Caco-2 (cell line): ENCODE measurements around the gene PPP1R3G. TPM values are rescaled to one million over a fixed set of nuclear protein-coding genes. Genes with fewer than 3 reads are reported as not detected.
A peak's percentile ranks its signal among the peaks of the same experiment; 100 is the strongest.

Experiments
- BruUV-seq: library from RNA; stranded (reverse); fragments of 400-500 nt; replicated peaks from 2 replicates; lab custom pipeline; 2021; lab: Mats Ljungman, UMichigan
- CTCF ChIA-PET: fragments of 300-600 bp; sonication (Branson Sonifier 250); formaldehyde crosslinking; loops from one replicate; lab custom pipeline; 2022; ENCODE audit warnings: antibody characterized with exemption; lab: Charles Lee
- POLR2A ChIA-PET: fragments of 300-600 bp; sonication (Branson Sonifier 250); formaldehyde crosslinking; loops from one replicate; lab custom pipeline; 2022; ENCODE audit warnings: antibody characterized with exemption; lab: Charles Lee
- DNase-seq, 2 experiments: peaks; one replicate each; pipeline versions ENCODE4 v3.0.0 to v3.0.0-alpha.2; 2020 to 2022
- H3K27me3 ChIP-seq: replicated peaks from 2 replicates; pipeline ENCODE4 v1.6.0; 2011; ENCODE audit warnings: low read length; ENCODE audit not compliant: control insufficient read depth, insufficient read depth
- H3K36me3 ChIP-seq: 2 replicates; pipeline ENCODE4 v1.5.1; 2011; ENCODE audit warnings: low read length; ENCODE audit not compliant: control insufficient read depth, insufficient read depth
- H3K4me1 ChIP-seq: fragments of 250-450 bp; sonication (Bioruptor Pico); 2 replicates; pipeline ENCODE4 v1.5.1; 2020; ENCODE audit warnings: mild to moderate bottlenecking
- H3K4me3 ChIP-seq: 2 replicates; pipeline ENCODE4 v1.5.1; 2011; ENCODE audit warnings: low read depth, mild to moderate bottlenecking, control low read depth, low read length
- H3K9me3 ChIP-seq: fragments of 250-450 bp; sonication (Bioruptor Pico); 2 replicates; pipeline ENCODE4 v1.5.1; 2020; ENCODE audit warnings: mild to moderate bottlenecking, moderate library complexity
- H3K27ac Mint-ChIP-seq: one replicate; pipeline ENCODE4 v1.8.0; 2022; ENCODE audit warnings: mixed read lengths; ENCODE audit not compliant: unreplicated experiment
- H3K27me3 Mint-ChIP-seq: one replicate; pipeline ENCODE4 v1.8.0; 2022; ENCODE audit warnings: mixed read lengths; ENCODE audit not compliant: insufficient read depth, unreplicated experiment
- H3K36me3 Mint-ChIP-seq: one replicate; pipeline ENCODE4 v1.8.0; 2022; ENCODE audit warnings: mild to moderate bottlenecking, mixed read lengths; ENCODE audit not compliant: insufficient read depth, unreplicated experiment
- H3K4me1 Mint-ChIP-seq: one replicate; pipeline ENCODE4 v1.8.0; 2022; ENCODE audit warnings: low read depth, mixed read lengths; ENCODE audit not compliant: unreplicated experiment
- H3K4me3 Mint-ChIP-seq: one replicate; pipeline ENCODE4 v1.8.0; 2022; ENCODE audit warnings: mild to moderate bottlenecking, moderate library complexity, mixed read lengths; ENCODE audit not compliant: unreplicated experiment
- H3K9me3 Mint-ChIP-seq: one replicate; pipeline ENCODE4 v1.8.0; 2022; ENCODE audit warnings: mixed read lengths; ENCODE audit not compliant: unreplicated experiment
- intact Hi-C: fragments of 100-400 bp; cut with micrococcal nuclease; formaldehyde crosslinking; loops from one replicate; pipeline ENCODE4 v1.10.0; 2022; ENCODE audit not compliant: unreplicated experiment
- total RNA-seq: library from RNA; stranded (reverse); gene quantifications from 2 replicates; pipeline ENCODE4 v1.2.3, GENCODE V29; 2022
- TF ChIP-seq, protein P1 (sequence below), 2 experiments: fragments of 200-600 bp in 1 of 2; IDR thresholded peaks; 1 replicate in 1 of 2; 2 replicates in 1 of 2; pipeline versions ENCODE4 v1.5.1 to v1.8.0; 2011 to 2022; ENCODE audit warnings: antibody characterized with exemption in 1 of 2, control low read depth in 1 of 2, inconsistent platforms in 1 of 2, low read depth in 1 of 2, low read length in 1 of 2, mild to moderate bottlenecking in 1 of 2, moderate library complexity in 1 of 2; ENCODE audit not compliant: insufficient read depth in 1 of 2, severe bottlenecking in 1 of 2, unreplicated experiment in 1 of 2

The PPP1R3G gene
- total RNA-seq, 1 experiment from 2014 or later, result 0.18 TPM

- no peak overlapping the region for H3K4me3 ChIP-seq
- no peak overlapping the region for H3K4me3 Mint-ChIP-seq
- no peaks in the 10 kb centered on the region for H3K9me3 ChIP-seq
- no peak overlapping the region for H3K27ac Mint-ChIP-seq
- H3K4me1 ChIP-seq, result peaks cover 35% of the 10 kb centered on the region
- no peaks in the 10 kb centered on the region for H3K9me3 Mint-ChIP-seq
- no peaks in the 10 kb centered on the region for H3K36me3 ChIP-seq
- peaks cover 26% of the 10 kb centered on the region for H3K4me1 Mint-ChIP-seq
- ChIA-PET CTCF (no interaction called here), POLR2A (no interaction called here)
- TF ChIP-seq, protein P1, sequence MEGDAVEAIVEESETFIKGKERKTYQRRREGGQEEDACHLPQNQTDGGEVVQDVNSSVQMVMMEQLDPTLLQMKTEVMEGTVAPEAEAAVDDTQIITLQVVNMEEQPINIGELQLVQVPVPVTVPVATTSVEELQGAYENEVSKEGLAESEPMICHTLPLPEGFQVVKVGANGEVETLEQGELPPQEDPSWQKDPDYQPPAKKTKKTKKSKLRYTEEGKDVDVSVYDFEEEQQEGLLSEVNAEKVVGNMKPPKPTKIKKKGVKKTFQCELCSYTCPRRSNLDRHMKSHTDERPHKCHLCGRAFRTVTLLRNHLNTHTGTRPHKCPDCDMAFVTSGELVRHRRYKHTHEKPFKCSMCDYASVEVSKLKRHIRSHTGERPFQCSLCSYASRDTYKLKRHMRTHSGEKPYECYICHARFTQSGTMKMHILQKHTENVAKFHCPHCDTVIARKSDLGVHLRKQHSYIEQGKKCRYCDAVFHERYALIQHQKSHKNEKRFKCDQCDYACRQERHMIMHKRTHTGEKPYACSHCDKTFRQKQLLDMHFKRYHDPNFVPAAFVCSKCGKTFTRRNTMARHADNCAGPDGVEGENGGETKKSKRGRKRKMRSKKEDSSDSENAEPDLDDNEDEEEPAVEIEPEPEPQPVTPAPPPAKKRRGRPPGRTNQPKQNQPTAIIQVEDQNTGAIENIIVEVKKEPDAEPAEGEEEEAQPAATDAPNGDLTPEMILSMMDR (IDR thresholded peaks at IDR 0.05; ENCODE audit: insufficient read depth in 1 of 2, low read depth in 1 of 2, low read length in 1 of 2, severe bottlenecking in 1 of 2, unreplicated experiment in 1 of 2), result no peak
- H3K27me3 Mint-ChIP-seq, result no peaks in the 10 kb centered on the region
- intact Hi-C loops, result loop anchor here (5.0 kb wide), 1 partner anchor 46 kb away; no protein-coding TSS in a partner anchor
- no peak for DNase-seq
- H3K36me3 Mint-ChIP-seq, result peaks cover 10% of the 10 kb centered on the region
- no peaks in the 10 kb centered on the region for H3K27me3 ChIP-seq
- BruUV-seq, result no TSS peak
Measured at GRCh38 chr6:5128351-5128750, 43.2 kb downstream of the PPP1R3G start.

DNA sequence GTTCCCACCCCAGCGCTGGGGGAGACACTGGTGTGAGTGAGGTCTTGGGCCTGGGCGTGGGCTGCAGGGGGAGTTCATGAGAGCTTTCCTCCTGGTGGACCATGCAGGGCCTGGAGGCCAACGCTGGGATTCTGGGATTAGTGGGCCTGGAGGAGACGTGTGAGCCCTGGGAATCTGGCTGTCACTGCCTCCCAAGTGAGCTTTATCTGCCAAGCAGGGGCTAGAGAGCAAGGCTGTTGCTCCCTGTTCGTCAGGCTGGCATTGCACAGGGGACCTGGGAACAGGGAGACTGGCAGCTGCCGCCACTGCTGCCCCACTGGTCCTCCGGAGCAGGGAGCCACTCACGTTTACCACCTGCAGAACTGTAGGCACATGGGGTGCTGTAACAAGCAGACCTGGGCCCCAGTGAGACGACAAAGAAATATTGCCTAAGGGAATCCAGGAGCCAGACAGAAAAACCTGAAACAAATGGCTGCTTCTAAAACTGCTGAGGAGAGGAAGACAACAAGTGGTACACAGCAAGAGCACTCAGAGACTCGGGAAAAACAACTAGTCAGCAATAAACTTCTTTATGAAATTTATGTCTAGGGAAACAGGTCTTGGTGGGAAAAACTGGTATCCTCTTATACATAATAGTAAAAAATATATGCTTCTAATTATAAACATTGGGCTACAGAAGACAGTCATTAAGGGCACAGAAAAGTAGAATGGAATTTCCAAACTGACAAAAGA, 45.2 kb downstream of the PPP1R3G start:
- no peaks in the 10 kb centered on the region for H3K27me3 Mint-ChIP-seq
- POLR2A ChIA-PET, result no interaction called here
- H3K36me3 Mint-ChIP-seq, result peaks cover 7% of the 10 kb centered on the region
- H3K27ac Mint-ChIP-seq, result peak overlapping the region; percentile 23
- peaks cover 21% of the 10 kb centered on the region for H3K4me1 ChIP-seq
- no peaks in the 10 kb centered on the region for H3K9me3 ChIP-seq
- no peak overlapping the region for H3K4me3 ChIP-seq
- BruUV-seq, result no TSS peak
- CTCF ChIA-PET, result no interaction called here
- H3K9me3 Mint-ChIP-seq, result no peaks in the 10 kb centered on the region
- no peak for DNase-seq
- no peak overlapping the region for H3K4me3 Mint-ChIP-seq
- no peaks in the 10 kb centered on the region for H3K36me3 ChIP-seq
- intact Hi-C loops, result no loop called here
- TF ChIP-seq, protein P1 (IDR thresholded peaks at IDR 0.05; ENCODE audit: insufficient read depth in 1 of 2, low read depth in 1 of 2, low read length in 1 of 2, severe bottlenecking in 1 of 2, unreplicated experiment in 1 of 2), result no peak
- peaks cover 21% of the 10 kb centered on the region for H3K4me1 Mint-ChIP-seq
- no peaks in the 10 kb centered on the region for H3K27me3 ChIP-seq

DNA sequence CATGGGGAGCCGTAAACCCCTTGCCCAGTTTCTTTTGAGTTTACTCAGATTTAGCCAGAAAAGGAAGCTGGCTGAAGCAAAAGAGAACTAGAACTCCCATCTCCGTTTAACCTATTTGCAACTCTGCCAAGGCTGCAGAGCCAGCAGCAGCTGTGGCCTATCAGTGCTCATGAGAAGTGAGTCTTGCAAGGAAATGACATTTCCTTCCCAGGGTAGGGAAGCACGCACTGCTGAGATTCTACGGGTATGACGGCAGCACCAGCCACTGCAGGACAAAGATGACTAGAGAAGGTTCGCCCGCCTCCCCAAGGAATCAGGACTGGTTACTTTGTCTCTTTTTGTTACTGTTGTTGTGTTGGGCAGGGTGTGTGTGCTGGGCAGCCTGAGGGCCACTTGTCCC, 47.6 kb downstream of the PPP1R3G start:
- CTCF ChIA-PET, result no interaction called here
- Histone ChIP-seq H3K36me3 (no peaks in the 10 kb centered on the region), H3K4me1 (0 out of 2 replicates have a peak, but pooled peaks cover under 1% of the 10 kb centered on the region), H3K27me3 (no peaks in the 10 kb centered on the region), H3K4me3 (no peak overlapping the region), H3K9me3 (no peaks in the 10 kb centered on the region)
- no peak for DNase-seq
- intact Hi-C loops, result no loop called here
- Mint-ChIP-seq H3K27ac (no peak overlapping the region), H3K27me3 (no peaks in the 10 kb centered on the region), H3K4me1 (peaks cover 7% of the 10 kb centered on the region), H3K36me3 (peaks cover 5% of the 10 kb centered on the region), H3K4me3 (no peak overlapping the region), H3K9me3 (no peaks in the 10 kb centered on the region)
- BruUV-seq, result no TSS peak
- POLR2A ChIA-PET, result no interaction called here
- TF ChIP-seq, protein P1 (IDR thresholded peaks at IDR 0.05; ENCODE audit: insufficient read depth in 1 of 2, low read depth in 1 of 2, low read length in 1 of 2, severe bottlenecking in 1 of 2, unreplicated experiment in 1 of 2), result no peak
